ENCODE data around the gene SAMD14. TPM values are rescaled to one million over a fixed set of nuclear protein-coding genes. Genes with fewer than 3 reads are reported as not detected.

Gene SAMD14
- total and polyA plus RNA-seq, 7 experiments from 2014 or later, result 0.70 to 0.78 TPM; not detected in 5

GRCh38 chr17:50076221-50076590, 53.8 kb downstream of the SAMD14 start:
- POLR2A ChIA-PET, result no interaction called here
- Histone ChIP-seq H3K27me3 (ENCODE audit: control insufficient read depth in 2 of 2, insufficient read depth in 2 of 2, low read length in 2 of 2) (no peaks in the 10 kb centered on the region), H3K9me3 (ENCODE audit: control insufficient read depth in 2 of 3, low read length in 3 of 3) (no peaks in the 10 kb centered on the region), H3K27ac (ENCODE audit: low read depth, low read length) (no peak overlapping the region), H3K4me1 (ENCODE audit: control insufficient read depth in 2 of 2, insufficient read depth in 2 of 2, low read length in 2 of 2) (no peaks in the 10 kb centered on the region), H3K36me3 (ENCODE audit: control insufficient read depth in 2 of 3, insufficient read depth in 3 of 3, low read length in 3 of 3) (peaks cover 0 to 18% (median 0%) of the 10 kb centered on the region in 3 experiments), H3K4me3 (ENCODE audit: low read length) (no peak overlapping the region)
- DNase-seq, result no peak
- Mint-ChIP-seq H3K36me3 (peaks cover 6 to 35% (median 12%) of the 10 kb centered on the region in 5 donors), H3K9me3 (peaks cover 0 to 3% (median 0%) of the 10 kb centered on the region in 11 donors), H3K27ac (no peak overlapping the region), H3K4me1 (peaks cover 0 to 5% (median 0%) of the 10 kb centered on the region in 7 donors), H3K4me3 (no peak overlapping the region), H3K27me3 (no peaks in the 10 kb centered on the region)
- intact Hi-C loops (cut with micrococcal nuclease), result no loop called here
- ATAC-seq, result no peak
- CTCF ChIA-PET, result interaction anchor here (0.8 kb wide), 1 partner anchor 78 kb away, joined by 3 read pairs; no protein-coding TSS in a partner anchor

- H3K4me3 ChIP-seq (ENCODE audit: low read length), result no peak overlapping the region
- H3K4me3 Mint-ChIP-seq, result no peak overlapping the region
- no peaks in the 10 kb centered on the region for H3K27me3 Mint-ChIP-seq
- no peaks in the 10 kb centered on the region for H3K27me3 ChIP-seq (ENCODE audit: control insufficient read depth in 2 of 2, insufficient read depth in 2 of 2, low read length in 2 of 2)
- no peaks in the 10 kb centered on the region for H3K9me3 ChIP-seq (ENCODE audit: control insufficient read depth in 2 of 3, low read length in 3 of 3)
- DNase-seq, result no peak
- peaks cover 0 to 4% (median 0%) of the 10 kb centered on the region in 11 donors for H3K9me3 Mint-ChIP-seq
- H3K4me1 Mint-ChIP-seq, result peaks cover 0 to 5% (median 0%) of the 10 kb centered on the region in 7 donors
- H3K36me3 Mint-ChIP-seq, result peaks cover 11 to 36% (median 16%) of the 10 kb centered on the region in 5 donors
- ATAC-seq, result no peak
- H3K36me3 ChIP-seq (ENCODE audit: control insufficient read depth in 2 of 3, insufficient read depth in 3 of 3, low read length in 3 of 3), result peaks cover 0 to 24% (median 0%) of the 10 kb centered on the region in 3 experiments
- CTCF ChIA-PET, result interaction anchor here (0.8 kb wide), 1 partner anchor 77 kb away, joined by 3 read pairs; no protein-coding TSS in a partner anchor
- no peak overlapping the region for H3K27ac Mint-ChIP-seq
- intact Hi-C loops (cut with micrococcal nuclease), result no loop called here
- POLR2A ChIA-PET, result no interaction called here
- H3K27ac ChIP-seq (ENCODE audit: low read depth, low read length), result no peak overlapping the region
- no peaks in the 10 kb centered on the region for H3K4me1 ChIP-seq (ENCODE audit: control insufficient read depth in 2 of 2, insufficient read depth in 2 of 2, low read length in 2 of 2)
These were observed 54.4 kb downstream of the SAMD14 start for GRCh38 chr17:50075446-50076032.

DNA sequence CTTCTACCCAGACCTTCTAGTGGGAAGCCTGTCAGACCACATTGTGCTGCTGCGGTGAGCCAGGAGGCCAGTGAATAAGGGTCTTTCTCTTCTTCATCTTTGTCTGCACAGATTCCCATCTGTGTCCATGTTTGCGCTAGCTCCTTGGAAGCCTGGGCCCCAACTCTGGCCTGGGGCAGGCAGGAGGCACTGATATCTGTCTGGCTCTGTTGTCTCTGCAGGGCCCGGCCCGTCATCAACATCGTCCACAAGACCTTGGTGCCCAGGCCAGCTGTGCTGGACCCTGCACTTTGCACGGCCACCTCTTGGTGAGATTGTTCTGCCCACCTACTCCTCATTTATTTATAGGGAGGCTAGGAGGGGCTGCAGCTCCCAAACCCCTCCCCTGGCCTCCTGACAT, 55.7 kb downstream of the SAMD14 start:
- H3K9me3 Mint-ChIP-seq, result peaks cover 0 to 4% (median 0%) of the 10 kb centered on the region in 11 donors
- no peak overlapping the region for H3K27ac ChIP-seq (ENCODE audit: low read depth, low read length)
- no peaks in the 10 kb centered on the region for H3K27me3 Mint-ChIP-seq
- peak overlapping the region in 1 of 9 donors; percentile 32 for H3K27ac Mint-ChIP-seq
- POLR2A ChIA-PET, result no interaction called here
- no peaks in the 10 kb centered on the region for H3K4me1 ChIP-seq (ENCODE audit: control insufficient read depth in 2 of 2, insufficient read depth in 2 of 2, low read length in 2 of 2)
- peaks cover 0 to 24% (median 0%) of the 10 kb centered on the region in 3 experiments for H3K36me3 ChIP-seq (ENCODE audit: control insufficient read depth in 2 of 3, insufficient read depth in 3 of 3, low read length in 3 of 3)
- DNase-seq (no peak), ATAC-seq (no peak)
- no peaks in the 10 kb centered on the region for H3K27me3 ChIP-seq (ENCODE audit: control insufficient read depth in 2 of 2, insufficient read depth in 2 of 2, low read length in 2 of 2)
- H3K4me3 ChIP-seq (ENCODE audit: low read length), result no peak overlapping the region
- H3K9me3 ChIP-seq (ENCODE audit: control insufficient read depth in 2 of 3, low read length in 3 of 3), result no peaks in the 10 kb centered on the region
- CTCF ChIA-PET, result interaction anchor here (0.7 to 2.0 kb wide), 2 partner anchors 19 to 846 kb away, joined by 4 to 9 read pairs; no protein-coding TSS in a partner anchor
- intact Hi-C loops (cut with micrococcal nuclease), result no loop called here
- H3K36me3 Mint-ChIP-seq, result peaks cover 12 to 39% (median 16%) of the 10 kb centered on the region in 5 donors
- H3K4me3 Mint-ChIP-seq, result no peak overlapping the region
- peaks cover 0 to 5% (median 0%) of the 10 kb centered on the region in 7 donors for H3K4me1 Mint-ChIP-seq

DNA sequence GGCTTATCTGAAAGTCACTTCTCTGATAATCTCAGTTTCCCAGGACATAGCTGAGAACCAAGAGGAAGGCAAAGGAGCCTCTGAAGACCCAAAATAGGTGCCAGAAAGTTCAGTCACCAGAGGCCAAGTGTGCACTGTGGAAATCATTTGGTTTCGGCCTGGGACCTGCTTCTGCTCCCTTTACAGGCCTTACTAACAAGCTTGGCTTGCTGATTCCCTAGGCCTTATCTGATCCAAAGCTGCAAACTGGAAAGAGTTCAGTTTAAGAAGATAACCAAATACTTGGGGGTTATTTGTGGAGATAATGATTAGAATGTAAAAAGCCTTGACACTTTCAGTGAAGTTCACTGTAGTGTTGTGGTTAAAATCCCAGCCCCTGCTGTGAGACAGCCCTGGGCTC, 57.0 kb downstream of the SAMD14 start:
- no peak overlapping the region for H3K27ac Mint-ChIP-seq
- CTCF ChIA-PET, result interaction anchor here (2.0 kb wide), 1 partner anchor 21 kb away, joined by 9 read pairs; no protein-coding TSS in a partner anchor

GRCh38 chr17:50072130-50072529, 57.8 kb downstream of the SAMD14 start:
- CTCF ChIA-PET, result no interaction called here
- no peak overlapping the region for H3K4me3 Mint-ChIP-seq
- peaks cover 13 to 29% (median 16%) of the 10 kb centered on the region in 5 donors for H3K36me3 Mint-ChIP-seq
- ATAC-seq, result no peak
- peaks cover 0 to 5% (median 0%) of the 10 kb centered on the region in 7 donors for H3K4me1 Mint-ChIP-seq
- Histone ChIP-seq H3K9me3 (ENCODE audit: control insufficient read depth in 2 of 3, low read length in 3 of 3) (no peaks in the 10 kb centered on the region), H3K27ac (ENCODE audit: low read depth, low read length) (no peak overlapping the region), H3K4me3 (ENCODE audit: low read length) (no peak overlapping the region), H3K36me3 (ENCODE audit: control insufficient read depth in 2 of 3, insufficient read depth in 3 of 3, low read length in 3 of 3) (peaks cover 0 to 14% (median 0%) of the 10 kb centered on the region in 3 experiments), H3K27me3 (ENCODE audit: control insufficient read depth in 2 of 2, insufficient read depth in 2 of 2, low read length in 2 of 2) (no peaks in the 10 kb centered on the region), H3K4me1 (ENCODE audit: control insufficient read depth in 2 of 2, insufficient read depth in 2 of 2, low read length in 2 of 2) (no peaks in the 10 kb centered on the region)
- peak overlapping the region in 1 of 9 donors; percentile 17 for H3K27ac Mint-ChIP-seq
- peaks cover 0 to 4% (median 0%) of the 10 kb centered on the region in 11 donors for H3K9me3 Mint-ChIP-seq
- intact Hi-C loops (cut with micrococcal nuclease), result no loop called here
- no peak for DNase-seq
- POLR2A ChIA-PET, result no interaction called here
- H3K27me3 Mint-ChIP-seq, result no peaks in the 10 kb centered on the region

More for the DNA sequence above, 57.0 kb downstream of the SAMD14 start:
- no peak overlapping the region for H3K27ac ChIP-seq (ENCODE audit: low read depth, low read length)
- POLR2A ChIA-PET, result no interaction called here
- peaks cover 0 to 19% (median 0%) of the 10 kb centered on the region in 3 experiments for H3K36me3 ChIP-seq (ENCODE audit: control insufficient read depth in 2 of 3, insufficient read depth in 3 of 3, low read length in 3 of 3)
- H3K4me3 ChIP-seq (ENCODE audit: low read length), result no peak overlapping the region
- H3K9me3 Mint-ChIP-seq, result peaks cover 0 to 4% (median 0%) of the 10 kb centered on the region in 11 donors
- intact Hi-C loops (cut with micrococcal nuclease), result no loop called here
- H3K9me3 ChIP-seq (ENCODE audit: control insufficient read depth in 2 of 3, low read length in 3 of 3), result no peaks in the 10 kb centered on the region
- no peak overlapping the region for H3K4me3 Mint-ChIP-seq
- no peaks in the 10 kb centered on the region for H3K4me1 ChIP-seq (ENCODE audit: control insufficient read depth in 2 of 2, insufficient read depth in 2 of 2, low read length in 2 of 2)
- no peak for DNase-seq
- no peaks in the 10 kb centered on the region for H3K27me3 Mint-ChIP-seq
- no peak for ATAC-seq
- no peaks in the 10 kb centered on the region for H3K27me3 ChIP-seq (ENCODE audit: control insufficient read depth in 2 of 2, insufficient read depth in 2 of 2, low read length in 2 of 2)
- peaks cover 15 to 35% (median 16%) of the 10 kb centered on the region in 5 donors for H3K36me3 Mint-ChIP-seq
- H3K4me1 Mint-ChIP-seq, result peaks cover 0 to 5% (median 0%) of the 10 kb centered on the region in 7 donors

GRCh38 chr17:50071692-50072091, 58.3 kb downstream of the SAMD14 start:
- intact Hi-C loops (cut with micrococcal nuclease), result no loop called here
- Mint-ChIP-seq H3K9me3 (peaks cover 0 to 4% (median 0%) of the 10 kb centered on the region in 11 donors), H3K27ac (peak overlapping the region in 1 of 9 donors; percentile 17), H3K36me3 (peaks cover 12 to 29% (median 16%) of the 10 kb centered on the region in 5 donors), H3K4me3 (no peak overlapping the region), H3K27me3 (no peaks in the 10 kb centered on the region), H3K4me1 (peaks cover 0 to 5% (median 0%) of the 10 kb centered on the region in 7 donors)
- Histone ChIP-seq H3K4me3 (ENCODE audit: low read length) (no peak overlapping the region), H3K27me3 (ENCODE audit: control insufficient read depth in 2 of 2, insufficient read depth in 2 of 2, low read length in 2 of 2) (no peaks in the 10 kb centered on the region), H3K36me3 (ENCODE audit: control insufficient read depth in 2 of 3, insufficient read depth in 3 of 3, low read length in 3 of 3) (peaks cover 0 to 10% (median 0%) of the 10 kb centered on the region in 3 experiments), H3K9me3 (ENCODE audit: control insufficient read depth in 2 of 3, low read length in 3 of 3) (no peaks in the 10 kb centered on the region), H3K4me1 (ENCODE audit: control insufficient read depth in 2 of 2, insufficient read depth in 2 of 2, low read length in 2 of 2) (no peaks in the 10 kb centered on the region), H3K27ac (ENCODE audit: low read depth, low read length) (no peak overlapping the region)
- DNase-seq (no peak), ATAC-seq (no peak)
- POLR2A ChIA-PET, result no interaction called here
- CTCF ChIA-PET, result no interaction called here

Data from naive thymus-derived CD4-positive, alpha-beta T cell (primary cell).